ENCODE data around the gene KCNJ1.
A peak's percentile ranks its signal among the peaks of the same experiment; 100 is the strongest.

KCNJ1 gene

GRCh38 chr11:128852327-128853023 lies 14.6 kb downstream of the KCNJ1 start:
- TF ChIP-seq CTCF (IDR thresholded peaks at IDR 0.05; ENCODE audit: low read depth, low read length), result no peak
- no peak overlapping the region for H3K4me3 ChIP-seq (ENCODE audit: low read depth, low read length)

GRCh38 chr11:128848815-128849455 lies 18.2 kb downstream of the KCNJ1 start:
- TF ChIP-seq CTCF (IDR thresholded peaks at IDR 0.05; ENCODE audit: low read depth, low read length), result peak; percentile 70
- H3K4me3 ChIP-seq (ENCODE audit: low read depth, low read length), result no peak overlapping the region

DNA sequence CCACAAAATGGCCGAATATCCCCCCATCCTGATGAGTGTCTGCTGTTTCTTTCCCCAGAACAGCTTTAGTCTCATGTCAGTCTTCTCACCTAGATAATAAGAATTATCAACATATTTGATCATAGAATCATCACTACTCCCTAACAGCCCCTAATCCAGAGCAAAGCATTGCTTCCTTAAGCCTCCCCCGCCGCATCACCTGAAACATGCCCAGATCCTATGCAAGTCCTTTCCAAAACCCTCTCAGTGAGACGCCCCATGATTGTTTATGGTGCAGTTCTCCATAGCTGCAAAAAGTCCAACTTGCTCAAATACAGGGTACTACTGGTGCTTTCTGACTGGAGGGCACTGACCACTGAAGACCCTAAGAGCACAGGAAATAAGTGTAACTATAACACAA lies 20.1 kb downstream of the KCNJ1 start:
- no peak for TF ChIP-seq CTCF (IDR thresholded peaks at IDR 0.05; ENCODE audit: low read depth, low read length)
- no peak overlapping the region for H3K4me3 ChIP-seq (ENCODE audit: low read depth, low read length)

DNA sequence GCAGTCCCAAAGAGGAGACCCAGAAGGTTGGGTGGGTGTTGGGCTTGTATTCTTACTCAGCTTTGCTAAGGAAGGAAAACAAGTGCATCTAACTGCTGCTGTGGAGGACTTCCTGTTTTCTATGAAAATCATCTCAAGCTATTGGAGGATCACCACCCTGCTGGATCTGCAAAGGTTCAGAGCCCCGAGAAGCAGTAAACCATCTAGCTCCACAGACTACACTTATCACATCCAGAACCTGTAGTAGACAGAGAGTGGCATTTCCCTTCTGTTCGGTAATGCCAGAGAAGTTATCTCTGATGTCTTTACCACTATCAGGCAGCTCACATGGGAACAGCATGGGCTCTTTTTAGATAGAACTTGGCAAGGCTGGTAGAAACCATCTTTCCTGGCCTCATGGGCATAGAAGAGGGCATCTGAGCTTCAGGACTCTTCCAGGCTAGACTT lies 21.7 kb downstream of the KCNJ1 start:
- TF ChIP-seq CTCF (IDR thresholded peaks at IDR 0.05; ENCODE audit: low read depth, low read length), result no peak
- no peak overlapping the region for H3K4me3 ChIP-seq (ENCODE audit: low read depth, low read length)

- TF ChIP-seq CTCF (IDR thresholded peaks at IDR 0.05; ENCODE audit: low read depth, low read length), result no peak
- no peak overlapping the region for H3K4me3 ChIP-seq (ENCODE audit: low read depth, low read length)
Observed at GRCh38 chr11:128843198-128843785, 23.8 kb downstream of the KCNJ1 start.

- TF ChIP-seq CTCF (IDR thresholded peaks at IDR 0.05; ENCODE audit: low read depth, low read length), result no peak
- H3K4me3 ChIP-seq (ENCODE audit: low read depth, low read length), result no peak overlapping the region
Observed at GRCh38 chr11:128841461-128842072, 25.5 kb downstream of the KCNJ1 start.

- no peak overlapping the region for H3K4me3 ChIP-seq (ENCODE audit: low read depth, low read length)
- TF ChIP-seq CTCF (IDR thresholded peaks at IDR 0.05; ENCODE audit: low read depth, low read length), result no peak
Observed at GRCh38 chr11:128840783-128841182, 26.3 kb downstream of the KCNJ1 start.
